Peyer's patch (tissue), 4 donors: ENCODE data around the gene HSPB9.

ENCODE experiments used
- POLR2A ChIP-seq, 2 donors: fragments of 450-650 bp; IDR thresholded peaks; one replicate each; pipeline ENCODE4 v1.5.1; 2017; ENCODE audit warnings: antibody characterized with exemption in 2 of 2, mild to moderate bottlenecking in 2 of 2, moderate library complexity in 2 of 2
- TF ChIP-seq, protein P1 (sequence below), 6 experiments: fragments of 450-650 bp in 4 of 6; fragments of 200-600 bp in 2 of 6; sonication (generic) in 1 of 6; IDR thresholded peaks; one replicate each; pipeline ENCODE4 v1.5.1; 2017 to 2019; ENCODE audit warnings: antibody characterized with exemption in 6 of 6, mild to moderate bottlenecking in 3 of 6, moderate library complexity in 1 of 6

DNA sequence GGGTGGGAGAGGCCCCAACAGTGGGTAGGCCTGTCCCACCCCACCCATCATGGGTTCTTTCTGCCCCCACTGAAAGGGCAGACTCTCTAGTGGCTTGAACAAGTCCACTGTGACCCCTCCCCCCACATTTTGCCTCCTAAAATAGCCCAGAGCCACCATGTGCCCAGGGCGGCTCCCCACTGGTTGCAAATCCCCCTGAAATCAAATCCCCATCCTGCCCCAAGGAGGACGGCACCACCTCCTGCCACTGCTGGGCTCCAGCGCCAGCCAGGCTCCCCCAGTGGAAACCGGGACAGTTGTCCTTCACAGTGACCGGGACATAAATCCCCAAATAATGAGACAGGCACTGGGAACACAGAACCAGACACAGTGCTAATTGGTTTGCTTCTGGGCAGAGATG is 44.8 kb upstream of the HSPB9 start:
- no peak for TF ChIP-seq POLR2A (IDR thresholded peaks at IDR 0.05)
- TF ChIP-seq, protein P1, sequence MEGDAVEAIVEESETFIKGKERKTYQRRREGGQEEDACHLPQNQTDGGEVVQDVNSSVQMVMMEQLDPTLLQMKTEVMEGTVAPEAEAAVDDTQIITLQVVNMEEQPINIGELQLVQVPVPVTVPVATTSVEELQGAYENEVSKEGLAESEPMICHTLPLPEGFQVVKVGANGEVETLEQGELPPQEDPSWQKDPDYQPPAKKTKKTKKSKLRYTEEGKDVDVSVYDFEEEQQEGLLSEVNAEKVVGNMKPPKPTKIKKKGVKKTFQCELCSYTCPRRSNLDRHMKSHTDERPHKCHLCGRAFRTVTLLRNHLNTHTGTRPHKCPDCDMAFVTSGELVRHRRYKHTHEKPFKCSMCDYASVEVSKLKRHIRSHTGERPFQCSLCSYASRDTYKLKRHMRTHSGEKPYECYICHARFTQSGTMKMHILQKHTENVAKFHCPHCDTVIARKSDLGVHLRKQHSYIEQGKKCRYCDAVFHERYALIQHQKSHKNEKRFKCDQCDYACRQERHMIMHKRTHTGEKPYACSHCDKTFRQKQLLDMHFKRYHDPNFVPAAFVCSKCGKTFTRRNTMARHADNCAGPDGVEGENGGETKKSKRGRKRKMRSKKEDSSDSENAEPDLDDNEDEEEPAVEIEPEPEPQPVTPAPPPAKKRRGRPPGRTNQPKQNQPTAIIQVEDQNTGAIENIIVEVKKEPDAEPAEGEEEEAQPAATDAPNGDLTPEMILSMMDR (IDR thresholded peaks at IDR 0.05) = no peak
